Gastroesophageal sphincter (tissue), 4 donors: ENCODE measurements around the gene MZF1. TPM values are rescaled to one million over a fixed set of nuclear protein-coding genes. Genes with fewer than 3 reads are reported as not detected.

Source experiments
- ATAC-seq: fragments of 150-250 bp; one replicate; pipeline ENCODE4 v1.9.1; 2016; ENCODE audit warnings: mild to moderate bottlenecking, moderate library complexity
- H3K27ac ChIP-seq, 4 donors: fragments of 200-600 bp; sonication (generic) in 3 of 4; 1 replicate in 3 of 4; 2 replicates in 1 of 4; pipeline ENCODE4 v1.5.1; 2016 to 2019
- H3K27me3 ChIP-seq: fragments of 200-600 bp; sonication (generic); one replicate; pipeline ENCODE4 v1.5.1; 2019
- H3K36me3 ChIP-seq, 2 donors: fragments of 200-600 bp; sonication (generic); one replicate each; pipeline ENCODE4 v1.5.1; 2019; ENCODE audit warnings: control low read depth in 1 of 2
- H3K4me1 ChIP-seq, 3 donors: fragments of 200-600 bp; sonication (generic); 1 replicate in 2 of 3; 2 replicates in 1 of 3; pipeline ENCODE4 v1.5.1; 2016 to 2019; ENCODE audit warnings: control low read depth in 2 of 3
- H3K4me3 ChIP-seq, 2 donors: fragments of 200-600 bp; sonication (generic); one replicate each; pipeline ENCODE4 v1.5.1; 2019; ENCODE audit warnings: mild to moderate bottlenecking in 1 of 2, moderate library complexity in 1 of 2
- H3K9me3 ChIP-seq, 3 donors: fragments of 200-600 bp; sonication (generic); one replicate each; pipeline ENCODE4 v1.5.1; 2017 to 2019; ENCODE audit warnings: control low read depth in 2 of 3
- EP300 ChIP-seq: sonication (generic); formaldehyde crosslinking; IDR thresholded peaks from one replicate; pipeline ENCODE4 v1.6.1; 2017; ENCODE audit warnings: antibody characterized with exemption, mild to moderate bottlenecking
- POLR2A ChIP-seq, 2 donors: fragments of 450-650 bp; IDR thresholded peaks; one replicate each; pipeline ENCODE4 v1.6.1; 2017; ENCODE audit warnings: antibody characterized with exemption in 2 of 2, mild to moderate bottlenecking in 2 of 2, moderate library complexity in 1 of 2
- POLR2AphosphoS5 ChIP-seq: sonication (generic); formaldehyde crosslinking; IDR thresholded peaks from one replicate; pipeline ENCODE4 v1.6.1; 2017; ENCODE audit warnings: antibody characterized with exemption
- WGBS, 2 donors: methylation state at CpG; one replicate each; pipeline ENCODE4 v1.1.5; 2018; ENCODE audit warnings: low coverage in 1 of 2; 5-methylcytosine and 5-hydroxymethylcytosine counted together
- total RNA-seq, 4 donors: library from RNA; depleted of rRNA; stranded (reverse); fragments of >200 nt; gene quantifications; one replicate each; pipeline ENCODE4 v1.1.0, GENCODE V29; 2016
- TF ChIP-seq, protein P1 (sequence below), 4 experiments: fragments of 200-600 bp in 2 of 4; fragments of 450-650 bp in 2 of 4; sonication (generic) in 1 of 4; IDR thresholded peaks; one replicate each; pipeline ENCODE4 v1.5.1; 2017 to 2019; ENCODE audit warnings: antibody characterized with exemption in 4 of 4, mild to moderate bottlenecking in 2 of 4, moderate library complexity in 2 of 4

Gene MZF1
- total RNA-seq, 4 donors from 2014 or later: 13.4 to 43.7 (median 22.4) TPM

DNA sequence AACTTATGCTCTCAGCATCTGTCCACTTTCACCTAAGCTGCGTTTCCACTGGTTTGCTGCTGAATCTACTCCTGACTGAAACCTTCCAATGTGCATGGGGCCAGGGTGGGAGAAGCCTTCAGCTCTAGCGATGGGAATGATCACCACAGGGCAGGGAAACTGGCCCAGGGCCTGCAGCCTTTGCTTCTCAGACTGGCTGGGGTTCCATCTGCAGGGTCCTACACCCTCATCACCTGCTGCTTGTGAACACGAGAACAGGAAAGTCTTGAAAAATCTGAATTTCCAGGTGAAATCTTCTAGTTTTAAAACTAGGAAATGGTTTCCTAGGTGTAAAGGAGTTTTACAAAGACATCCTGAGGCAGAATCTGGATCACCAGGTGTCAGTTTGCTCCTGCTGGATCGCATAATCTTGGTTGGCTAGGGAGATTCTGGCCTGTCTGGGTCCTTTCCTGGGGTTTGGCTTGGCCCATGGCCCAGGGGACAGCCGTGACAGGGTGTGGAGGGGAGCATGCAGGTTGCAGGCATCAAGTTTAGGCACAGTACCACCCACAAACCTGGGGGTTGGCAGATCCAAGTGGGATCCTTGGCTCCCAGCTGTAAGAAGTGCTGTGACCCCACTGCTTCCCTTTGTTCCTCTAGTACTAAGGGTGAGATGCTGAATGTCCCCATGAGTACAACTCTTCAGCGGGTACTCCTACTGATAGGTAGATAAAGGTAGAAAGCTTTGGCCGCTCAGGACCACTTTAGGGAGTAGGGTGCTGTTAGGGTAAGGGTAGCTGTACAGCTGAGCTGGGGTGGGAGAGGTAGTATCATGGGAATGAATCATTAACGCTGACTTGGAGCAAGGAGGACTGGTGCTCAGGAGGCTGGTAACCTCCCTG lies 12.9 kb downstream of the MZF1 start:
- ATAC-seq: no peak
- H3K27ac ChIP-seq: peak overlapping the region; percentile 88 to 100 (median 100)
- no peaks in the 10 kb centered on the region for H3K27me3 ChIP-seq

DNA sequence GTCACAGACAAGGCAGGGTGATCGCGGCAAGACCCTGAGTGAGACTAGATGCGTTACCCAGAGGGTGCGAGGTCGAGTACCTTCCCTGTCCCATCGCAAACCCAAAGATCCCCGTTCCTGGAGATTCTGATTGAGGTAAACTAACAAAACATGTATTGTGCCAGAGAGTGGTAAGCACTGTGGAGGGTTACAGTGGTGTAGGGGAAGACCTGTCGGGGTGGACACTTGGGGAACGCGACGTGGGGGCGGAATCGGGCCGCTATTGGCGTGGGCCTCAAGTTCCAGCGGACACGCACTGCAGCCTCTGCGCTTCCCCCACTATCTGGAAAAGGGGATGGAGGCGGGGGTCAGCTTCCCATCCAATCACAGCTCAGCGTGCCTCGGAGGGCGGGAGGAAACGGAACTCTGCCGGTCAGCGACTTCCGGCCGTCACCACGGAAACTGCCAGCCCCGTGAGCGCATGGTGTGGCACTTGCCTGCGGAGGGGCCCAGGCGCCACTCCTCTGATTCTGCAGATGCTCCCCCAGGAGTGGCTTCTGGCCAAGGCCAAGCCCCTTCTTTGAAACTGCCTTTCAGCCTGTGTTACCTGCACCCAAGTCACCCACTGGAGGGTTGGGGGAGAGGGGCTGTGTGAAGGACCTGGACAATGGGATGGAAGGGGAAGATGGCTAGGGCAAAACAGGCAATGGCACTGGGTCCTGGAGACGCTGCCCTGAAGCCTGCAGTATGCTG lies 13.7 kb downstream of the MZF1 start:
- no peak for TF ChIP-seq EP300
- TF ChIP-seq, protein P1, sequence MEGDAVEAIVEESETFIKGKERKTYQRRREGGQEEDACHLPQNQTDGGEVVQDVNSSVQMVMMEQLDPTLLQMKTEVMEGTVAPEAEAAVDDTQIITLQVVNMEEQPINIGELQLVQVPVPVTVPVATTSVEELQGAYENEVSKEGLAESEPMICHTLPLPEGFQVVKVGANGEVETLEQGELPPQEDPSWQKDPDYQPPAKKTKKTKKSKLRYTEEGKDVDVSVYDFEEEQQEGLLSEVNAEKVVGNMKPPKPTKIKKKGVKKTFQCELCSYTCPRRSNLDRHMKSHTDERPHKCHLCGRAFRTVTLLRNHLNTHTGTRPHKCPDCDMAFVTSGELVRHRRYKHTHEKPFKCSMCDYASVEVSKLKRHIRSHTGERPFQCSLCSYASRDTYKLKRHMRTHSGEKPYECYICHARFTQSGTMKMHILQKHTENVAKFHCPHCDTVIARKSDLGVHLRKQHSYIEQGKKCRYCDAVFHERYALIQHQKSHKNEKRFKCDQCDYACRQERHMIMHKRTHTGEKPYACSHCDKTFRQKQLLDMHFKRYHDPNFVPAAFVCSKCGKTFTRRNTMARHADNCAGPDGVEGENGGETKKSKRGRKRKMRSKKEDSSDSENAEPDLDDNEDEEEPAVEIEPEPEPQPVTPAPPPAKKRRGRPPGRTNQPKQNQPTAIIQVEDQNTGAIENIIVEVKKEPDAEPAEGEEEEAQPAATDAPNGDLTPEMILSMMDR (IDR thresholded peaks at IDR 0.05): no peak
- TF ChIP-seq POLR2A (IDR thresholded peaks at IDR 0.05): peak; percentile 43 to 65
- peak; percentile 75 for TF ChIP-seq POLR2AphosphoS5
- WGBS, 2 donors: 1 to 20% methylated on average over 3 to 20 of the region's 33 CpGs
- Histone ChIP-seq H3K4me1 (peaks cover 6 to 76% (median 52%) of the 10 kb centered on the region in 3 donors), H3K9me3 (no peaks in the 10 kb centered on the region), H3K36me3 (peaks cover 0 to 18% of the 10 kb centered on the region in 2 donors), H3K27me3 (no peaks in the 10 kb centered on the region), H3K27ac (peak overlapping the region; percentile 88 to 100 (median 100)), H3K4me3 (peak overlapping the region; percentile 52 to 91)
- peak; percentile 70 for ATAC-seq

More for the DNA sequence above, 12.9 kb downstream of the MZF1 start:
- TF ChIP-seq POLR2A (IDR thresholded peaks at IDR 0.05) (no peak), POLR2AphosphoS5 (no peak), EP300 (no peak)
- TF ChIP-seq, protein P1 (IDR thresholded peaks at IDR 0.05): no peak
- Histone ChIP-seq H3K4me3 (peak overlapping the region in 1 of 2 donors; percentile 91), H3K9me3 (no peaks in the 10 kb centered on the region), H3K36me3 (peaks cover 0 to 18% of the 10 kb centered on the region in 2 donors), H3K4me1 (peaks cover 6 to 74% (median 52%) of the 10 kb centered on the region in 3 donors)
- WGBS, 2 donors: 91% methylated on average over 4 of the region's 8 CpGs; no CpG with 5 or more reads in 1 of the 2 donors

DNA sequence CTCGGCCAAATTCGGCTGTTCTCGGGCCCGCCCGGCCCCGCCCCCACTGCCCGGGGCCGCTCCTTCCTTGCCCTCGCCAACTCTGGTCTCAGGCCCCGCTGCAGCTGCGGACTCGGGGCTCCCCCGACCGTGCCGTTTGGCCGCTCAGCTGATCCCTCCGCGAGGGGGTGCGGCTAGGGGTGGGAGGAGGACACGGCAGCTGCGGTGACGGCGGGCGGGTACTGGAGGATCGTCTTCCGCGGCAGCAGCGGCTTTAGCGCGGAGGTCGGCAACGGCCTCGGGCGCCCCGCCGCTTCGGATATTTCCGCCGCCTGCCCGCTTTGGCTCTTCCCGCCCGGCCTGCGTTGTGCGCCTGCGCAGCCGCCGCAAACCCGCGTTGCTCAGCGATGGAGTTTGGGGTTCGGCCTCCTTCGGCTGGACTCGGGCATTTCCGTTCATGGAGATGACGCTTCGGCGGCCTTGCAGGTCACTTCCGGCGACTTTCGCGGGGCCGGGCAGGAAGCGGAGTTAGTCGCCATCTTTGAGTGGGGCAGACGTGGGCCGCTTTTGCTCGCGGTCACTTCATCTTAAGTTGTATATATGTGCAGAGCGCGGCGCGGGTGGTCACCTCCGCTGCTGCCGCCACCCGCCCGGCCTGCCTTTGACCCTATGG lies 14.4 kb downstream of the MZF1 start:
- Histone ChIP-seq H3K27me3 (no peaks in the 10 kb centered on the region), H3K4me1 (peaks cover 10 to 79% (median 58%) of the 10 kb centered on the region in 3 donors)
- WGBS, 2 donors: 0% methylated on average over 1 to 2 of the region's 76 CpGs

DNA sequence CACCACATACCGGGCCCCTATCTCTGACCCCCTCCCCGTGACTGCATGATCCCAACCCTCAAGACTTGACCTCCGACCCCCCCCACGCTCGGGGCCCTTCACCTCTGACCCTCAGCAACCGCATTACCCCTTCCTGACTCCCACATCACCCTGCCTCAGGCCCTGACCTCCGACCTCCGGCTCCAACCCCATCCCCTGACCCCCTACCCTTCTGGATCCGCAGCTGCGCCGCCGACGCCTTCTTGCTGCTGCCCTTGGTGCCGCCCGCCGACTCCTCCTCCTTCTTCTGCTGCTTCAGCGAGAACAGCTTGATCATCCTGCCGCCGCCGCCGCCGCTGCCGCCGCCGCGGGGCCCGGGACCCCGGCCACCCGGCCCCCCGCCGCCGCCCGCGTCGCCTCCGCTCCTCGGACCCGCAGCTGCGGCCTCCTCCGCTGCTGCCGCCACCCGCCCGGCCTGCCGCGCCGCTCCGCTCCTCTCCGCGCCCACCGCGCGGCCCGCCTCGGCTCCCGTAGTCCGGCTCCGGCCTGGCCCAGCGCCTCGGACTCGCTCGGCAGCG lies 15.0 kb downstream of the MZF1 start, which contains the start of gene UBE2M:
Gene UBE2M (minus strand): TSS at position 546 of the 557 bp plus-strand sequence. CDS start 230 bp downstream, at position 316.
- ATAC-seq: no peak
- TF ChIP-seq EP300 (no peak), POLR2A (IDR thresholded peaks at IDR 0.05) (peak in 1 of 2 donors; percentile 16)
- peak within 1 kb of the TSS; percentile 52 to 91 for H3K4me3 ChIP-seq
- H3K27ac ChIP-seq: peak within 1 kb of the TSS; percentile 90 to 100 (median 100)
- peaks cover 12 to 79% (median 60%) of the 10 kb centered on the region in 3 donors for H3K4me1 ChIP-seq
- H3K9me3 ChIP-seq: no peaks in the 10 kb centered on the region
- 0% methylated on average over 10 to 22 of the region's 62 CpGs for WGBS, 2 donors
- H3K36me3 ChIP-seq: peaks cover 0 to 22% of the 10 kb centered on the region in 2 donors
- no peaks in the 10 kb centered on the region for H3K27me3 ChIP-seq

More for the DNA sequence above, 14.4 kb downstream of the MZF1 start:
- Histone ChIP-seq H3K27ac (peak overlapping the region; percentile 88 to 100 (median 100)), H3K9me3 (no peaks in the 10 kb centered on the region), H3K4me3 (peak overlapping the region; percentile 52 to 91), H3K36me3 (peaks cover 0 to 18% of the 10 kb centered on the region in 2 donors)
- TF ChIP-seq POLR2AphosphoS5 (peak; percentile 33), EP300 (no peak), POLR2A (IDR thresholded peaks at IDR 0.05) (peak; percentile 3 to 58)
- TF ChIP-seq, protein P1 (IDR thresholded peaks at IDR 0.05): peak in 1 of 4 experiments; percentile 16
- peak; percentile 82 for ATAC-seq
